OCI-LY1 (cell line): ENCODE measurements around the gene CACNA1C.

ENCODE experiments used
- CTCF ChIP-seq: fragments of 200-600 bp; sonication (generic), shearing (Covaris generic); IDR thresholded peaks from 2 replicates; pipeline ENCODE4 v1.5.1; 2017; ENCODE audit warnings: mild to moderate bottlenecking, antibody characterized with exemption, low read length, moderate library complexity, mixed read lengths
- EZH2 ChIP-seq: fragments of 200-600 bp; sonication (generic), shearing (Covaris generic); IDR thresholded peaks from 2 replicates; pipeline ENCODE4 v1.8.0; 2017; ENCODE audit warnings: borderline replicate concordance, mixed run types, mild to moderate bottlenecking, antibody characterized with exemption, low read length, moderate library complexity, mixed read lengths

- TF ChIP-seq CTCF (no peak), EZH2 (no peak)
Measured at GRCh38 chr12:2337031-2338010, 284.5 kb downstream of the CACNA1C start.
